HG02981 (cell line): ENCODE measurements around the gene MRPS33.

ENCODE experiments used
- ATAC-seq: cut with Tn5 transposase; IDR thresholded peaks from one replicate; pipeline ENCODE4 v1.9.1; 2021; ENCODE audit warnings: mild to moderate bottlenecking, moderate library complexity; ENCODE audit not compliant: unreplicated experiment

The MRPS33 gene

GRCh38 chr7:141012696-141013344 is 1.9 kb downstream of the MRPS33 start:
- no peak for ATAC-seq

GRCh38 chr7:141012044-141012685 is 2.6 kb downstream of the MRPS33 start:
- ATAC-seq, result peak; percentile 36

GRCh38 chr7:141011443-141011842 is 3.3 kb downstream of the MRPS33 start:
- no peak for ATAC-seq

GRCh38 chr7:141003172-141004065 is 11.3 kb downstream of the MRPS33 start:
- no peak for ATAC-seq

- ATAC-seq, result no peak
Observed at GRCh38 chr7:141001546-141001945, 13.2 kb downstream of the MRPS33 start.

GRCh38 chr7:141001122-141001521 is 13.6 kb downstream of the MRPS33 start:
- ATAC-seq, result peak; percentile 66

GRCh38 chr7:140998715-140999114 is 16.0 kb downstream of the MRPS33 start:
- ATAC-seq, result no peak

- ATAC-seq, result no peak
Observed at GRCh38 chr7:140992422-140992821, 22.3 kb downstream of the MRPS33 start.

GRCh38 chr7:140990193-140990962 is 24.4 kb downstream of the MRPS33 start:
- no peak for ATAC-seq

- no peak for ATAC-seq
Observed at GRCh38 chr7:140989068-140989467, 25.7 kb downstream of the MRPS33 start.

- no peak for ATAC-seq
Observed at GRCh38 chr7:140983802-140984201, 30.9 kb downstream of the MRPS33 start.

- ATAC-seq, result peak; percentile 43
Observed at GRCh38 chr7:140982508-140982907, 32.2 kb downstream of the MRPS33 start.

- no peak for ATAC-seq
Observed at GRCh38 chr7:140981951-140982350, 32.8 kb downstream of the MRPS33 start.

- no peak for ATAC-seq
Observed at GRCh38 chr7:140977741-140978140, 37.0 kb downstream of the MRPS33 start.

GRCh38 chr7:140972876-140973829 is 41.6 kb downstream of the MRPS33 start:
- no peak for ATAC-seq

GRCh38 chr7:140972344-140972743 is 42.4 kb downstream of the MRPS33 start:
- no peak for ATAC-seq

- no peak for ATAC-seq
Observed at GRCh38 chr7:140967438-140967837, 47.3 kb downstream of the MRPS33 start.

GRCh38 chr7:140966561-140967233 is 48.1 kb downstream of the MRPS33 start:
- no peak for ATAC-seq

- no peak for ATAC-seq
Observed at GRCh38 chr7:140961117-140961516, 53.6 kb downstream of the MRPS33 start.
